Choroid plexus epithelial cell (primary cell): ENCODE data around the gene EPHA4.

Experiments
- DNase-seq: peaks from one replicate; pipeline ENCODE4 v3.0.0-alpha.2; 2010; ENCODE audit warnings: low read depth
- H3K4me3 ChIP-seq: 2 replicates; pipeline ENCODE4 v1.5.1; 2011; ENCODE audit warnings: low read depth, mild to moderate bottlenecking, control low read depth, low read length, moderate library complexity
- CTCF ChIP-seq: conservative IDR thresholded peaks from 2 replicates; pipeline ENCODE4 v1.5.1; 2011; ENCODE audit warnings: low read depth, mild to moderate bottlenecking, control low read depth, inconsistent platforms, low read length, moderate library complexity

The EPHA4 gene

GRCh38 chr2:221426929-221427328 is 145.2 kb downstream of the EPHA4 start:
- DNase-seq: no peak
- TF ChIP-seq CTCF: no peak
- H3K4me3 ChIP-seq: no peak overlapping the region

GRCh38 chr2:221425891-221426290 is 146.2 kb downstream of the EPHA4 start:
- no peak overlapping the region for H3K4me3 ChIP-seq
- TF ChIP-seq CTCF: no peak
- no peak for DNase-seq

GRCh38 chr2:221425353-221425752 is 146.8 kb downstream of the EPHA4 start:
- no peak for TF ChIP-seq CTCF
- no peak for DNase-seq
- H3K4me3 ChIP-seq: no peak overlapping the region

GRCh38 chr2:221423210-221423804 is 148.8 kb downstream of the EPHA4 start:
- no peak for TF ChIP-seq CTCF
- no peak for DNase-seq
- H3K4me3 ChIP-seq: no peak overlapping the region

GRCh38 chr2:221422516-221423209 is 149.4 kb downstream of the EPHA4 start:
- no peak overlapping the region for H3K4me3 ChIP-seq
- no peak for TF ChIP-seq CTCF
- DNase-seq: no peak

- TF ChIP-seq CTCF: no peak
- H3K4me3 ChIP-seq: no peak overlapping the region
- no peak for DNase-seq
Measured at GRCh38 chr2:221420245-221420644, 151.9 kb downstream of the EPHA4 start.

- no peak for TF ChIP-seq CTCF
- H3K4me3 ChIP-seq: no peak overlapping the region
- DNase-seq: no peak
Measured at GRCh38 chr2:221415789-221416188, 156.3 kb downstream of the EPHA4 start.
